OCI-LY7 (cell line): ENCODE measurements around the gene DOP1A.

Experiments used
- CTCF ChIP-seq: fragments of 200-600 bp; sonication (generic); conservative IDR thresholded peaks from 2 replicates; pipeline ENCODE4 v1.5.1; 2014; ENCODE audit warnings: mild to moderate bottlenecking, antibody characterized with exemption, low read length, moderate library complexity, mixed read lengths
- EZH2phosphoT487 ChIP-seq: fragments of 200-600 bp; sonication (generic); IDR thresholded peaks from 2 replicates; pipeline ENCODE4 v1.6.1; 2018; ENCODE audit warnings: low read depth, borderline replicate concordance, mild to moderate bottlenecking, mixed run types, antibody characterized with exemption, low read length, moderate library complexity, mixed read lengths

GRCh38 chr6:83160167-83160566 is 92.7 kb downstream of the DOP1A start:
- TF ChIP-seq CTCF (no peak), EZH2phosphoT487 (no peak)
